Keratinocyte (primary cell): Measurements from ENCODE around the gene CDK17. TPM values are rescaled to one million over a fixed set of nuclear protein-coding genes. Genes with fewer than 3 reads are reported as not detected.

Experiments used
- DNase-seq: peaks from one replicate; pipeline ENCODE4 v3.0.0-alpha.2; 2011; ENCODE audit warnings: low read depth, missing footprints, low spot score
- FAIRE-seq: peaks from 2 replicates; lab custom pipeline; 2011; peaks lifted over from hg19 to GRCh38; lab: Jason Lieb, UNC
- H2AFZ ChIP-seq: 2 replicates; pipeline ENCODE4 v1.6.0; 2012; ENCODE audit warnings: low read length, control low read depth, inconsistent platforms; ENCODE audit not compliant: control insufficient read depth
- H3K27ac ChIP-seq: 2 replicates; pipeline ENCODE4 v1.5.1; 2011; ENCODE audit warnings: low read length; ENCODE audit not compliant: control insufficient read depth, insufficient read depth
- H3K27me3 ChIP-seq: 3 replicates; pipeline ENCODE4 v1.6.0; 2011; ENCODE audit warnings: low read length; ENCODE audit not compliant: control insufficient read depth, insufficient read depth; ENCODE audit errors: extremely low read depth
- H3K36me3 ChIP-seq, 2 experiments: 2 replicates in 1 of 2; 3 replicates in 1 of 2; pipeline ENCODE4 v1.5.1; 2011; ENCODE audit warnings: low read length in 2 of 2, mild to moderate bottlenecking in 1 of 2; ENCODE audit not compliant: control insufficient read depth in 2 of 2, insufficient read depth in 2 of 2; ENCODE audit errors: extremely low read depth in 1 of 2
- H3K4me1 ChIP-seq: 3 replicates; pipeline ENCODE4 v1.5.1; 2011; ENCODE audit warnings: low read length; ENCODE audit not compliant: control insufficient read depth, insufficient read depth; ENCODE audit errors: extremely low read depth
- H3K4me2 ChIP-seq: 3 replicates; pipeline ENCODE4 v1.6.0; 2011; ENCODE audit warnings: low read depth, low read length; ENCODE audit not compliant: control insufficient read depth, insufficient read depth; ENCODE audit errors: extremely low read depth
- H3K4me3 ChIP-seq, 3 experiments: fragments of 200-600 bp in 1 of 3; sonication (generic) in 1 of 3; 2 replicates in 2 of 3; 3 replicates in 1 of 3; pipeline ENCODE4 v1.5.1; 2011 to 2016; ENCODE audit warnings: low read length in 3 of 3, mild to moderate bottlenecking in 3 of 3, control low read depth in 2 of 3, inconsistent platforms in 1 of 3, low read depth in 1 of 3, mixed read lengths in 1 of 3, mixed run types in 1 of 3, moderate library complexity in 1 of 3; ENCODE audit not compliant: control insufficient read depth in 2 of 3, insufficient read depth in 2 of 3; ENCODE audit errors: extremely low read depth in 1 of 3
- H3K79me2 ChIP-seq: 2 replicates; pipeline ENCODE4 v1.6.0; 2012; ENCODE audit warnings: low read length; ENCODE audit not compliant: control insufficient read depth, insufficient read depth
- H3K9ac ChIP-seq: 3 replicates; pipeline ENCODE4 v1.6.0; 2011; ENCODE audit warnings: low read length; ENCODE audit not compliant: control insufficient read depth, insufficient read depth; ENCODE audit errors: extremely low read depth
- H3K9me1 ChIP-seq: 3 replicates; pipeline ENCODE4 v1.6.0; 2011; ENCODE audit warnings: low read length; ENCODE audit not compliant: control insufficient read depth, insufficient read depth; ENCODE audit errors: extremely low read depth
- H3K9me3 ChIP-seq: 2 replicates; pipeline ENCODE4 v1.5.1; 2012; ENCODE audit warnings: low read depth, low read length; ENCODE audit not compliant: control insufficient read depth
- H4K20me1 ChIP-seq: 3 replicates; pipeline ENCODE4 v1.6.0; 2011; ENCODE audit warnings: low read length; ENCODE audit not compliant: control insufficient read depth, insufficient read depth; ENCODE audit errors: extremely low read depth
- EZH2 ChIP-seq: IDR thresholded peaks from one replicate; pipeline ENCODE4 v1.6.1; 2012; ENCODE audit warnings: inconsistent platforms, mild to moderate bottlenecking, low read length, moderate library complexity
- dilution Hi-C: fragments of 300-500 bp; cut with MboI; formaldehyde crosslinking; loops from one replicate; pipeline ENCODE4 v1.7.0; 2020; ENCODE audit warnings: low sequenced_read_pairs; ENCODE audit not compliant: extremely low pct_ligation_motif_present
- polyA plus RNA-seq, 5 experiments: library from polyadenylated mRNA; depleted of rRNA in 3 of 5; stranded (reverse) in 3 of 5; stranded (forward) in 1 of 5; unstranded in 1 of 5; fragments of >200 nt; gene quantifications; 1 replicate in 1 of 5; 2 replicates in 3 of 5; 3 replicates in 1 of 5; pipeline versions ENCODE4 v1.2.1 to v1.2.3, GENCODE V29; 2011 to 2012; ENCODE audit warnings: missing spikeins in 2 of 5, low read depth in 1 of 5, low replicate concordance in 1 of 5
- TF ChIP-seq, protein P1 (sequence below), 3 experiments: IDR thresholded peaks in 1 of 3; conservative IDR thresholded peaks in 1 of 3; optimal IDR thresholded peaks in 1 of 3; 2 replicates in 2 of 3; 3 replicates in 1 of 3; pipeline versions ENCODE3 to v1.5.1; 2011; ENCODE audit warnings: low read length in 3 of 3, mild to moderate bottlenecking in 3 of 3, moderate library complexity in 2 of 3, control low read depth in 1 of 3, inconsistent platforms in 1 of 3; ENCODE audit not compliant: insufficient read depth in 2 of 3; ENCODE audit errors: extremely low read depth in 1 of 3

Gene CDK17
- polyA plus RNA-seq, 1 donor (not counting 4 experiments of a cell fraction or from before 2014, with no cell fraction given) = 33.0 TPM

- Histone ChIP-seq H3K79me2 (peaks cover 97% of the 10 kb centered on the region), H3K9me1 (no peaks in the 10 kb centered on the region), H2AFZ (no peak overlapping the region), H3K4me1 (peaks cover 27% of the 10 kb centered on the region), H3K9me3 (no peaks in the 10 kb centered on the region), H4K20me1 (peaks cover 10% of the 10 kb centered on the region), H3K9ac (no peak overlapping the region), H3K4me2 (no peak overlapping the region), H3K4me3 (no peak overlapping the region), H3K27me3 (no peaks in the 10 kb centered on the region), H3K36me3 (peaks cover 0 to 7% of the 10 kb centered on the region in 2 experiments), H3K27ac (no peak overlapping the region)
- no peak for DNase-seq
- peak; percentile 76 for FAIRE-seq
- dilution Hi-C loops = no loop called here
- no peak for TF ChIP-seq EZH2
- TF ChIP-seq, protein P1, sequence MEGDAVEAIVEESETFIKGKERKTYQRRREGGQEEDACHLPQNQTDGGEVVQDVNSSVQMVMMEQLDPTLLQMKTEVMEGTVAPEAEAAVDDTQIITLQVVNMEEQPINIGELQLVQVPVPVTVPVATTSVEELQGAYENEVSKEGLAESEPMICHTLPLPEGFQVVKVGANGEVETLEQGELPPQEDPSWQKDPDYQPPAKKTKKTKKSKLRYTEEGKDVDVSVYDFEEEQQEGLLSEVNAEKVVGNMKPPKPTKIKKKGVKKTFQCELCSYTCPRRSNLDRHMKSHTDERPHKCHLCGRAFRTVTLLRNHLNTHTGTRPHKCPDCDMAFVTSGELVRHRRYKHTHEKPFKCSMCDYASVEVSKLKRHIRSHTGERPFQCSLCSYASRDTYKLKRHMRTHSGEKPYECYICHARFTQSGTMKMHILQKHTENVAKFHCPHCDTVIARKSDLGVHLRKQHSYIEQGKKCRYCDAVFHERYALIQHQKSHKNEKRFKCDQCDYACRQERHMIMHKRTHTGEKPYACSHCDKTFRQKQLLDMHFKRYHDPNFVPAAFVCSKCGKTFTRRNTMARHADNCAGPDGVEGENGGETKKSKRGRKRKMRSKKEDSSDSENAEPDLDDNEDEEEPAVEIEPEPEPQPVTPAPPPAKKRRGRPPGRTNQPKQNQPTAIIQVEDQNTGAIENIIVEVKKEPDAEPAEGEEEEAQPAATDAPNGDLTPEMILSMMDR (optimal IDR thresholded peaks at IDR 0.05 in 1 of 3, IDR thresholded peaks at IDR 0.05 in 1 of 3, conservative IDR thresholded peaks at IDR 0.05 in 1 of 3; ENCODE audit: extremely low read depth in 1 of 3, insufficient read depth in 2 of 3, low read length in 3 of 3) = no peak
These were observed 32.0 kb downstream of the CDK17 start for GRCh38 chr12:96368233-96368632.

DNA sequence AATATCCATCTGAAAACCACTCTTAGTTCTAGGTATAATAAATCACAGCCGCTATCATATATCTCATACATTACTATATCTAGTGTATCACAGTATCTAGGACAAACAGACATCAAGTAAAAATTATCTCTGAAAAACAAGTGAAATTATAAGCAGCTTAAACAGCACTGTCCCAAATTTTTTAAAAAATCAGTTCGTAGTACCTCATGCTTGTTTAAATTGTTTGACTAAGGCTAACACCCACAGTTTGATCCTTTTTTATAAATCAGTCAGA, 33.9 kb downstream of the CDK17 start:
- Histone ChIP-seq H3K4me3 (no peak overlapping the region), H3K27me3 (no peaks in the 10 kb centered on the region), H3K9me1 (no peaks in the 10 kb centered on the region), H3K36me3 (peaks cover 0 to 7% of the 10 kb centered on the region in 2 experiments), H3K9ac (no peak overlapping the region), H3K4me2 (no peak overlapping the region), H3K4me1 (peaks cover 27% of the 10 kb centered on the region), H4K20me1 (peaks cover 11% of the 10 kb centered on the region), H3K9me3 (no peaks in the 10 kb centered on the region), H3K27ac (no peak overlapping the region), H2AFZ (no peak overlapping the region), H3K79me2 (peaks cover 97% of the 10 kb centered on the region)
- no peak for FAIRE-seq
- TF ChIP-seq, protein P1 (optimal IDR thresholded peaks at IDR 0.05 in 1 of 3, IDR thresholded peaks at IDR 0.05 in 1 of 3, conservative IDR thresholded peaks at IDR 0.05 in 1 of 3; ENCODE audit: extremely low read depth in 1 of 3, insufficient read depth in 2 of 3, low read length in 3 of 3) = no peak
- no peak for TF ChIP-seq EZH2
- dilution Hi-C loops = no loop called here
- no peak for DNase-seq
